ENCODE results near the gene SH3BGRL. TPM values are rescaled to one million over a fixed set of nuclear protein-coding genes. Genes with fewer than 3 reads are reported as not detected.
"Not testable (repeated sequence)": the region's sequence is repeated elsewhere in the genome, so short reads cannot be mapped to it uniquely, and the experiment has no call there.

The SH3BGRL gene
- polyA plus RNA-seq, 5 donors, result 185 to 300 (median 245) TPM

DNA sequence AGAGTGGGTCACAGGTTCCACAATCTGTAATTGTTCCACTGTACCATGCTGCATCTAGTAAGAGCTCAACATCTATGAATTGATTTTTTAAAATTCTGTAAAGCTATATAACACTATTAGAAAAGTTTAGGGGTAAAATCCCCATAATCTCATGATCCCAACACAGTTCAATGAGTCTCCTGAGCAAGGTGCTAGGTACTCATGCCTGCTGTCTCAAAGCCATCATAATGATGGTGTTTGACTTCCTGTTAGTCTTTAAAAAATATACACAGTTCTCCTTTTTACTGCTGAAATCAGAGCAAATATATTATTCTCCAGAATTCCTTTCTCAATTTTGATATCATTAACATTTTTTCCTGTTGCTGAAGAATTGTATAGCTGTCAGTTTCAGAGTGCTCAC lies 55.9 kb downstream of the SH3BGRL start:
- DNase-seq, result no peak

DNA sequence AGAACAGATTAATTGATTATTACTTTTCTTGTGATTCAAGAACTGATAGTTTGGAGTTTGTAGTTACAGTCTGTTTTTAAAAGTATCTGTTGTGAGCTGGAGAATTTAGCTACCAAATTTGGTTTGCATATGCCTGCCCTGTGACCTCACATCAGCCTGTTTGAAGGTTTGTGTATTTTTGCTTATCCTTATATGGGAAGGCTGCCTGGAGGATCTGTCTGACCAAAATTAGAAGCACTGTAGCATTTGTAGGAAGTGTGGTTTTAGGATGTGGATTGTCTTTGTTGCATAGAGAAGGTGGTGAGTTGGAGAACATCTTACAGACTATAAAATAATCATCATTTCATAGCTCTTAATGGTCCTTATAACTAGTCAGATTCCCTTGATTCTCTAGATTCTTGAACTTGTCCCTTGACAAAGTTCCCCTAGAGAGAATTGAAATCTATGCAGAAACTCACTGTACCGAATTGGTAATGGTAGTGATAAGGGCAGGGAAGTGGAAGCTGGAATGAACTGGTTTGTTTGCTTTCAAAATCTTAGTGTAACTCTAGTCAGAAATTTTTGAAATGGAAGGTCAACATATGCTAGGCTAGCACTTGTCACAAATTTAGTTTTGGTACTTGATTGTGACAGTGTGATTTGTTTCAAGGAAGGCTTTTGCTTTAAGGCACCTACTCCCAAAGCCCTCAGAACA lies 57.3 kb downstream of the SH3BGRL start:
- peak; percentile 10 to 14 for DNase-seq

DNA sequence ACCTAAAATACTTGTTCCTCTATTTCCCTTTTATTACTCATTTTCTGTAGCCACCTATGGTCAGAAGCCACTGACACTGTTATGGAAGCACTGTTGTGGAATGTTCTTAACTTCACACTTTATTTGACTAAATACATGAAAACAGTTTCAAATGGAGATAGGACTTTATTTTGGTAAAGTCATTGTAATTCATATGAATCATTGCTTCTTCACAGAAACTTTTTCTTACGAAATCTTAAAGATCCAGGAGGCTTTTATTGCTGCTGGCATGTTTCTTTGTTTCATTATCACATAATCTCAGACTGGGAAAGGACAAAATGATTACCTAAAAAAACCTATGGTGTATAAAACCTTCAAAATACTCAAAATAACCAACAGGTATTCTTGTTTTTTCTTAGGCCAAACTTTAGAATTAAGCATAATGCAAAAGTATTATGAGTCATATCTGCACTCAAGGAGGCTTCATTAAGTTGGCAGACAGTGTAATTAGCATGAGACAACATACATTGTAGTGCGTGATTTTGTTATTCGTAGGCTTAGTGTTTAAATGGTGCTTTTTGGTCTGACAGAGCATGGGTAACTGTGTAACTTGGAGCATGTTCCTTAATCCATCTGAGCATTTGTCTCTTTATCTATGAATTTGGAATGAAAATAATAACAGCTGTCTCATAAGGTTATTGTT lies 58.0 kb downstream of the SH3BGRL start:
- DNase-seq, result no peak

DNA sequence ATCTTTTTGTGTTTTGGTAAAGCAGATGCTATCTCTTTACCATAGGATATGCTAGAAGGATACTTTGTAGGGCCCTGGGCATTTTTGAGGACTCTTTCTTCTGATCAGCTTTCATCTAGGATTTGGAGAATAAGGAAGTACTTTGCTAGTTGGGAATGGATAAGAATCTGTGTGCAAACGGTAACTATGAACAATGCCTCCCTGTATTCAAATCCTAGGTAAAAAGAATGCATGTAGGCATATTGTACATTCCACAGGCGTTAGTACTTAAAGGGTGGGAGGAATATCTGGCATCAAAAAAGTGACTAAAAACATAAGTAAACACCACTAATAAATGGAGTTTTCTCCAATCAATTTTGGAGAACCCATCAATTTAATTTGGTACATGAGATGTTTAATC lies 59.7 kb downstream of the SH3BGRL start:
- no peak for DNase-seq

- no peak for DNase-seq
Measured at GRCh38 chrX:81263059-81263458, 61.2 kb downstream of the SH3BGRL start.

DNA sequence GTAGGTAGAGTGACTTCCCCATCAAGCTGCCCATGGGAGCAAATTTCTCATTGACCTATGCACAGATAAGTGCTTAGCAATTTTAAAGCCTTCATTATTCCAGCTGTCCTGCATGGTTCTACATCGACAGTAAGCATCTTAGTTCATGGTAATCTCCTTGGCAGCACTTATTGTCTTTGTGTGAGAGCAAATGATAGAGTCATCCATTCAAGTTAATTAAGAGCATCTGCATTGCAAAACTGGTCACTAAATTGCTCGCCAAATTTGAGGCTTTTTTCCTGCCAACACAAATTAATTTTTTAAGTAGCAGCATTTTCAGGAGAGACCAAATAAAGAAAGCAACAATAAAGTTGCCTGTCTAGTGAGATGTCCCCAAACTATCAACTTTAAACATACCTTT lies 76.7 kb downstream of the SH3BGRL start:
- no peak for DNase-seq

- DNase-seq, result no peak
Measured at GRCh38 chrX:81280148-81280547, 78.2 kb downstream of the SH3BGRL start.

GRCh38 chrX:81286075-81286474 lies 84.2 kb downstream of the SH3BGRL start:
- DNase-seq, result no peak

- no peak for DNase-seq
Measured at GRCh38 chrX:81286608-81287007, 84.7 kb downstream of the SH3BGRL start.

GRCh38 chrX:81291996-81292395 lies 90.1 kb downstream of the SH3BGRL start:
- DNase-seq, result no peak

- no peak for DNase-seq
Measured at GRCh38 chrX:81294101-81294500, 92.2 kb downstream of the SH3BGRL start.

- DNase-seq, result no peak
Measured at GRCh38 chrX:81301877-81302276, 100.0 kb downstream of the SH3BGRL start.

- no peak for DNase-seq
Measured at GRCh38 chrX:81304563-81304962, 102.7 kb downstream of the SH3BGRL start.

GRCh38 chrX:81305240-81305639 lies 103.3 kb downstream of the SH3BGRL start:
- DNase-seq, result no peak

DNA sequence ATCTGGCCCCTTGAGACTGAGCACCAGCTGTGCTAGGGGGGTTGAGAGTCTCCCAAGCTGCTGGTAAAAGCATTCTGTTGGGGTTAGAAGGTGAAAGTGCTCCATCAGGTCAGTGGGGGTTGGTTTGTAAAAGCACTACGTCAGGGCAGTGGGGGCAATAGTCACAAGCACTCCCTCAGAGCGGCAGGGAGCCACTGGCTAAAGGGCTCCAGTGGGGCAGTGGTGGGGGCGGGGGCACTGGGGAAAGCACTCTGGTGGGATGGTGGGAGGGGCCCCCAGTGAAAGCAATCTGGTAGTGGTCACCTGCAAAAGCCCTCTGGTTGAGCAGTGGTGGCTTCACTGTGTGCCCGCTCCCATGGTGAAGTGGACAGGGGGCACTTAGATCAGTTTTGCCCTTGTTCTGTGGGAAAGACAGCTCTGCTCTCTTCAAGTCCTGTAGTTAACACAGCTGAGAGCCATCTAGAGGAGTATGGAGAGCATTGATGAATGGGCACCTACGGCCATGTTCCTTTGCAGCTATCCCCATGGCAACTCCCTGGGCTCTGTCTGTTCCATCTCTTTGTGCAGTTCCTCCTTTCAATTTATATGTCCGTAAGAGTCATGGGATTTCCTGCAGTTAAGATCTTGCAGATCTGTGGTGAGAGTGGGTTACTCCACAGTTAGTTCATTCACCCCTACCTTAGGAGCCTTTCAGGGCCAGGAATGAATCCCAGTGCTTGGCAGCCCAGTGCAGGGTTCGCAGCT lies 106.4 kb downstream of the SH3BGRL start:
- DNase-seq, result no peak

DNA sequence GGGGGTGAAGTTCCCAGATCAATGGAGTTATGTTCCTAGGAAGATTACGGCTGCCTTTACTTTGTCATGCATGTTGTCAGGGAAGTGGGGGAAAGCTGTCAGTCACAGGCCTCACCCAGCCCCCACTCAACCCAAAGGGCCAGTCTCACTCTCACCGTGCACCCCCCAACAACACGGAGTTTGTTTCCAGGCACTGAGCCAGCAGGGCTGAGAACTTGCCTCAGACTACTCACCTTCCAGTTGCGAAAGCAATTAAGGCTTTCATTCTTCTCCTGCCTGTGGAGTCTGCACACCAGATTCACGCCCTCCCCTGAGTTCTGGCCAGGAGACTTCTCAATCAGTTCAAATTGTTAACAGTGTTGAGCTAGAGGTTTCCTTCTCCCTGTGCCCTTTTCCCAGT lies 114.3 kb downstream of the SH3BGRL start:
- no peak for DNase-seq

- DNase-seq, result not testable (repeated sequence)
Measured at GRCh38 chrX:81331653-81332052, 129.8 kb downstream of the SH3BGRL start.

DNA sequence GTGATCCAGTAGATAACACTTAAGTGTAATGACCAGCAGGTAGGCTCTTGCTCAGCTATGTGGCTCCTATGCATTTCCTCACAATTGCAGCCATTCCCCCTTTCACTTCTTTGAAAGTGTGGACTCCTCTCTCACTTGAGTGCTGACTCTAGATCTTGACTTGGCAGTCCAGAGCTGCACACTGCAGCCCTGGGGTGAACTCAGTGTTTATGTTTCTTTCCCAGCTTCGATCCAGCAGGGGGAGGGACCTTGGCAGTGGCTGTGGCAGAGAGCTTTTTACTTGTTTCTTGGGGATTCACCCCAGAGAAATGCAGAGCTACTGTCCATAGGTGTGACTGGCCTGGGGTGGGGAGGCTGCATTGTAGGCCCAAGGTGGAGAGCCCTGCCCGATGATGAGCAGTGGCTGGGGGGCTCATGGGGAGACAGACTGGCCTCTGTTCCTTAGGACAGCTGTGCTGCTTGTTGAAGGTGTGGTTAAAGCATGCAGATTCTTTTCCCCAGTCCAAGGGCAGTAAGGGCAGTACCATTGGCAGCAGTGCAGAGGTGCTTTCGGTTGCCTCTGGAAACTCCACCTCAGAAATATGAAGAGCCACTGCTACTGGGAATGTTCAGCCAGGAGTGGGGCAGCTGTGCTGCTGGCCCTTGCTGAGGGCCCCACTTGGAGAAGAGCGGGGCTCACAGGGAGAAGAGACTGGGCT lies 134.7 kb downstream of the SH3BGRL start:
- DNase-seq, result peak in 1 of 2 donors; percentile 4

- no peak for DNase-seq
Measured at GRCh38 chrX:81337805-81338204, 135.9 kb downstream of the SH3BGRL start.

GRCh38 chrX:81338924-81339323 lies 137.0 kb downstream of the SH3BGRL start:
- DNase-seq, result no peak

DNA sequence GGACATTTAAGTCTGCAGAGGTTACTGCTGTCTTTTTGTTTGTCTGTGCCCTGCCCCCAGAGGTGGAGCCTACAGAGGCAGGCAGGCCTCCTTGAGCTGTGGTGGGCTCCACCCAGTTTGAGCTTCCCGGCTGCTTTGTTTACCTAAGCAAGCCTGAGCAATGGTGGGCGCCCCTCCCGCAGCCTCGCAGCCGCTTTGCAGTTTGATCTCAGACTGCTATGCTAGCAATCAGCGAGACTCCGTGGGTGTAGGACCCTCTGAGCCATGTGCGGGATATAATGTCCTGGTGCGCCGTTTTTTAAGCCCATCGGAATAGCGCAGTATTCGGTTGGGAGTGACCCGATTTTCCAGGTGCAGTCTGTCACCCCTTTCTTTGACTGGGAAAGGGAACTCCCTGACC lies 143.4 kb downstream of the SH3BGRL start:
- DNase-seq, result not testable (repeated sequence)
